HepG2 (cell line): Measurements from ENCODE around the gene RPS27A. TPM values are rescaled to one million over a fixed set of nuclear protein-coding genes. Genes with fewer than 3 reads are reported as not detected.

Experiments used
- ARNT ChIP-seq: fragments of 450-650 bp; IDR thresholded peaks from 2 replicates; pipeline ENCODE4 v1.6.1; 2017
- FOXJ3 ChIP-seq: sonication (generic); formaldehyde crosslinking; IDR thresholded peaks from 2 replicates; pipeline ENCODE4 v1.4.0; 2020; ENCODE audit warnings: missing genetic modification reagents, mild to moderate bottlenecking, borderline replicate concordance
- HNRNPH1 ChIP-seq: fragments of 200-400 bp; formaldehyde crosslinking; optimal IDR thresholded peaks from 2 replicates; pipeline ENCODE3; 2017; ENCODE audit warnings: mild to moderate bottlenecking, low read depth, low read length
- KDM6A ChIP-seq: IDR thresholded peaks from 2 replicates; pipeline ENCODE4 v1.6.1; 2016; ENCODE audit warnings: low read depth
- NFRKB ChIP-seq: fragments of 450-650 bp; IDR thresholded peaks from 2 replicates; pipeline ENCODE4 v1.6.1; 2017
- PTBP1 ChIP-seq: fragments of 200-400 bp; formaldehyde crosslinking; IDR thresholded peaks from 2 replicates; pipeline ENCODE4 v1.6.1; 2018; ENCODE audit warnings: low read length, low read depth; ENCODE audit not compliant: poor library complexity, severe bottlenecking
- SOX13 ChIP-seq, 3 experiments: fragments of 450-650 bp in 1 of 3; sonication (generic) in 1 of 3; formaldehyde crosslinking in 1 of 3; IDR thresholded peaks in 2 of 3; conservative IDR thresholded peaks in 1 of 3; 2 replicates each; pipeline versions ENCODE4 v1.5.0 to v1.6.1; 2016 to 2020; ENCODE audit warnings: antibody characterized with exemption in 1 of 3, mild to moderate bottlenecking in 1 of 3, missing compliant biosample characterization in 1 of 3, missing genetic modification reagents in 1 of 3, moderate library complexity in 1 of 3
- STAT5B ChIP-seq: sonication (generic); formaldehyde crosslinking; IDR thresholded peaks from 2 replicates; pipeline ENCODE4 v1.4.0; 2020; ENCODE audit warnings: missing genetic modification reagents
- ZNF224 ChIP-seq: sonication (generic); formaldehyde crosslinking; IDR thresholded peaks from 2 replicates; pipeline ENCODE4 v1.5.0; 2020; ENCODE audit warnings: mild to moderate bottlenecking, missing genetic modification reagents
- ZNF460 ChIP-seq: sonication (generic); formaldehyde crosslinking; IDR thresholded peaks from 2 replicates; pipeline ENCODE4 v1.5.1; 2020; ENCODE audit warnings: missing genetic modification reagents, mild to moderate bottlenecking, borderline replicate concordance
- polyA plus RNA-seq, 8 experiments: library from polyadenylated mRNA; depleted of rRNA in 3 of 8; stranded (reverse) in 7 of 8; unstranded in 1 of 8; fragments of >200 nt; fragmentation: Illumina TruSeq in 4 of 8; extraction: Trizol in 4 of 8; gene quantifications; 2 replicates each; pipeline versions ENCODE4 v1.2.1 to v1.2.3, GENCODE V29; 2011 to 2016; ENCODE audit warnings: low read depth in 4 of 8, missing spikeins in 1 of 8, mixed read lengths in 1 of 8; ENCODE audit not compliant: insufficient read depth in 1 of 8
- total RNA-seq, 5 experiments: library from RNA; depleted of rRNA; stranded (reverse); fragments of >200 nt; fragmentation: Illumina TruSeq; extraction: Trizol; gene quantifications; 2 replicates each; pipeline ENCODE4 v1.2.3, GENCODE V29; 2016; ENCODE audit warnings: low read depth in 1 of 5
- TF ChIP-seq, protein P1 (sequence below): sonication (generic); formaldehyde crosslinking; IDR thresholded peaks from 2 replicates; pipeline ENCODE4 v1.5.1; 2020; ENCODE audit warnings: missing genetic modification reagents, mild to moderate bottlenecking, borderline replicate concordance
- TF ChIP-seq, protein P2 (sequence below): sonication (generic); formaldehyde crosslinking; IDR thresholded peaks from 2 replicates; pipeline ENCODE4 v1.8.0; 2022; ENCODE audit warnings: mild to moderate bottlenecking, missing genetic modification reagents; ENCODE audit not compliant: insufficient replicate concordance

RPS27A gene
- total and polyA plus RNA-seq, 2 of the 13 experiments (the other 11 are each of a cell fraction or from before 2014, with no cell fraction given) = 2,779 to 3,269 TPM

DNA sequence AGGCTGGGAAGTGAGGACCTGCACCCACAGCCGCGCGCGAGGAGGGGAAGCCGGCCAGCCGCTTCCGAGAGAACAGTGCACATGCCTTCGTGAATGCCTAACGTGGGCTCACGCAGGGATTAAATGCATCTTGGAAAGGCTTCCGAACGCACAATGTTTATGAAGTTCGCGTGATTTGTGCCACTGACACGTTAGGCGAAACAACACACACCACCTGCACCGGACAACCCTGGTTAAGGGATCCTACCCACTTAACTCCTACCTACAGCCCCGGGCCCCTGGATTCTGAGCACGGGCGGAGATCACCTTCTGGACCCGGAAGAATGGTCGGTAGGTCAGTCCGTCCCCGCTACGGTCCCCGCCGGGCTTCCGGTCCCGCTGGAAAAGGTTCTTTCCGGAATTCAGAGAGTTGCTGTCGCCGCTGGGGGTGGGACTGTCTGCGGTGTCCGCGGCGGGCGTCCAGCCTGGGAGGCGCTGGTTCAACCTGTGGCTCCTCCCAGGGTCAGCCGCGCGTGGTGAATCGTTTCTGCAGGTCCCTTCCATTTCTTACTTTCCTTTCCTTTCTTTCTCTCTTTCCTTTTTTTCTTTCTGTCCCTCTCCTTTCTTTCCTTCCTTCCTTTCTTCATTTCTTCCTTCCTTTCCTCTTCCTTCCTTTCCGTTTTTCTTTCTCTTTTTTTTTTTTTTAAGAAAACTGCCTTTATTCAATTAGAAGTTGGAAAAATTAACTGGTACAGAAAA is 36.6 kb downstream of the RPS27A start, which contains the start of gene MTIF2 (continued):
- TF ChIP-seq, protein P1, sequence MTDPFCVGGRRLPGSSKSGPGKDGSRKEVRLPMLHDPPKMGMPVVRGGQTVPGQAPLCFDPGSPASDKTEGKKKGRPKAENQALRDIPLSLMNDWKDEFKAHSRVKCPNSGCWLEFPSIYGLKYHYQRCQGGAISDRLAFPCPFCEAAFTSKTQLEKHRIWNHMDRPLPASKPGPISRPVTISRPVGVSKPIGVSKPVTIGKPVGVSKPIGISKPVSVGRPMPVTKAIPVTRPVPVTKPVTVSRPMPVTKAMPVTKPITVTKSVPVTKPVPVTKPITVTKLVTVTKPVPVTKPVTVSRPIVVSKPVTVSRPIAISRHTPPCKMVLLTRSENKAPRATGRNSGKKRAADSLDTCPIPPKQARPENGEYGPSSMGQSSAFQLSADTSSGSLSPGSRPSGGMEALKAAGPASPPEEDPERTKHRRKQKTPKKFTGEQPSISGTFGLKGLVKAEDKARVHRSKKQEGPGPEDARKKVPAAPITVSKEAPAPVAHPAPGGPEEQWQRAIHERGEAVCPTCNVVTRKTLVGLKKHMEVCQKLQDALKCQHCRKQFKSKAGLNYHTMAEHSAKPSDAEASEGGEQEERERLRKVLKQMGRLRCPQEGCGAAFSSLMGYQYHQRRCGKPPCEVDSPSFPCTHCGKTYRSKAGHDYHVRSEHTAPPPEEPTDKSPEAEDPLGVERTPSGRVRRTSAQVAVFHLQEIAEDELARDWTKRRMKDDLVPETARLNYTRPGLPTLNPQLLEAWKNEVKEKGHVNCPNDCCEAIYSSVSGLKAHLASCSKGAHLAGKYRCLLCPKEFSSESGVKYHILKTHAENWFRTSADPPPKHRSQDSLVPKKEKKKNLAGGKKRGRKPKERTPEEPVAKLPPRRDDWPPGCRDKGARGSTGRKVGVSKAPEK = peak; percentile 53; the same call in 1 of the 2 replicates
- TF ChIP-seq ZNF224 (peak; percentile 84; the same call in 1 of the 2 replicates), STAT5B (CRISPR knock-in tag) (no peak; the same call in 1 of the 2 replicates), SOX13 (IDR thresholded peaks at IDR 0.05) (no peak), SOX13 (CRISPR knock-in tag; conservative IDR thresholded peaks at IDR 0.05 in 1 of 2, IDR thresholded peaks at IDR 0.05 in 1 of 2) (peak in 1 of 2 experiments; percentile 77; a peak in 2 of 4 replicates), ARNT (no peak), FOXJ3 (CRISPR knock-in tag) (peak; percentile 89), PTBP1 (peak; percentile 75), NFRKB (no peak), KDM6A (no peak), HNRNPH1 (peak; percentile 94), ZNF460 (CRISPR knock-in tag) (peak; percentile 81; the same call in 1 of the 2 replicates)
- TF ChIP-seq, protein P2, sequence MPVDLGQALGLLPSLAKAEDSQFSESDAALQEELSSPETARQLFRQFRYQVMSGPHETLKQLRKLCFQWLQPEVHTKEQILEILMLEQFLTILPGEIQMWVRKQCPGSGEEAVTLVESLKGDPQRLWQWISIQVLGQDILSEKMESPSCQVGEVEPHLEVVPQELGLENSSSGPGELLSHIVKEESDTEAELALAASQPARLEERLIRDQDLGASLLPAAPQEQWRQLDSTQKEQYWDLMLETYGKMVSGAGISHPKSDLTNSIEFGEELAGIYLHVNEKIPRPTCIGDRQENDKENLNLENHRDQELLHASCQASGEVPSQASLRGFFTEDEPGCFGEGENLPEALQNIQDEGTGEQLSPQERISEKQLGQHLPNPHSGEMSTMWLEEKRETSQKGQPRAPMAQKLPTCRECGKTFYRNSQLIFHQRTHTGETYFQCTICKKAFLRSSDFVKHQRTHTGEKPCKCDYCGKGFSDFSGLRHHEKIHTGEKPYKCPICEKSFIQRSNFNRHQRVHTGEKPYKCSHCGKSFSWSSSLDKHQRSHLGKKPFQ = peak; percentile 76
- TF ChIP-seq, all 625 proteins: peak for 473
